Mucosa of stomach (tissue), 1 donor: ENCODE results near the gene FCRL2.

Source experiments
- H3K27me3 ChIP-seq: one replicate; pipeline ENCODE4 v1.7.0; 2013; ENCODE audit warnings: mild to moderate bottlenecking, low read length; ENCODE audit not compliant: control insufficient read depth, insufficient read depth
- H3K36me3 ChIP-seq: one replicate; pipeline ENCODE4 v1.7.0; 2013; ENCODE audit warnings: low read length; ENCODE audit not compliant: control insufficient read depth, insufficient read depth
- H3K4me1 ChIP-seq: one replicate; pipeline ENCODE4 v1.7.0; 2013; ENCODE audit warnings: mild to moderate bottlenecking, low read length; ENCODE audit not compliant: control insufficient read depth, insufficient read depth
- H3K4me3 ChIP-seq: one replicate; pipeline ENCODE4 v1.7.0; 2013; ENCODE audit warnings: low read length
- H3K9ac ChIP-seq: one replicate; pipeline ENCODE4 v1.7.0; 2013; ENCODE audit warnings: mild to moderate bottlenecking, low read length, moderate library complexity
- H3K9me3 ChIP-seq: one replicate; pipeline ENCODE4 v1.7.0; 2013; ENCODE audit warnings: mild to moderate bottlenecking, low read length, moderate library complexity; ENCODE audit not compliant: control insufficient read depth
- donor health status: Pancreatic carcinoma.

The FCRL2 gene, protein sequence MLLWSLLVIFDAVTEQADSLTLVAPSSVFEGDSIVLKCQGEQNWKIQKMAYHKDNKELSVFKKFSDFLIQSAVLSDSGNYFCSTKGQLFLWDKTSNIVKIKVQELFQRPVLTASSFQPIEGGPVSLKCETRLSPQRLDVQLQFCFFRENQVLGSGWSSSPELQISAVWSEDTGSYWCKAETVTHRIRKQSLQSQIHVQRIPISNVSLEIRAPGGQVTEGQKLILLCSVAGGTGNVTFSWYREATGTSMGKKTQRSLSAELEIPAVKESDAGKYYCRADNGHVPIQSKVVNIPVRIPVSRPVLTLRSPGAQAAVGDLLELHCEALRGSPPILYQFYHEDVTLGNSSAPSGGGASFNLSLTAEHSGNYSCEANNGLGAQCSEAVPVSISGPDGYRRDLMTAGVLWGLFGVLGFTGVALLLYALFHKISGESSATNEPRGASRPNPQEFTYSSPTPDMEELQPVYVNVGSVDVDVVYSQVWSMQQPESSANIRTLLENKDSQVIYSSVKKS

DNA sequence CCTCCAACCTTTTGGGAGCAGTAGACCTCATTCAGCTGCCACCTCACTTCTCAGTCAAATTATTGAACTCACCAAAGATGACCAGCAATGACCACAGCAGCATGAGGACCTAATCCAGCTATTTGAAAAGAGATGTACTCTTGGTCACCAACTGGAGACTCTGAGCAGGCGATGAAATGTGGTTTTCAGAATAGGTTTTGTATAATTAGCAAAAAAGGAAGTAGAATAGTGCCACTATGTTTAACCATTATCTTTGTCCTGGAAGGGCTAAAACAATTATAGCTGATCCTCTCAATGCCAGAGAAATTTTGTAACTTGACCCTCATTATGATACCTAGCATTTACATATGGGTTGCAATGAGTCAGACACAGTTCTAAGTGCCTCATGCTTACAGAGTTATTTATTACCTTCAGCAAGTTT is at the start of gene FCRL2:
FCRL2 (minus strand) TSS at position 162 of the 421 bp plus-strand sequence; CDS start at position 103, 59 bp downstream.
- Histone ChIP-seq H3K4me1 (peaks cover 14% of the 10 kb centered on the region), H3K9ac (no peak within 1 kb of the TSS), H3K4me3 (no peak within 1 kb of the TSS), H3K27me3 (no peaks in the 10 kb centered on the region), H3K36me3 (no peaks in the 10 kb centered on the region), H3K9me3 (no peaks in the 10 kb centered on the region)

DNA sequence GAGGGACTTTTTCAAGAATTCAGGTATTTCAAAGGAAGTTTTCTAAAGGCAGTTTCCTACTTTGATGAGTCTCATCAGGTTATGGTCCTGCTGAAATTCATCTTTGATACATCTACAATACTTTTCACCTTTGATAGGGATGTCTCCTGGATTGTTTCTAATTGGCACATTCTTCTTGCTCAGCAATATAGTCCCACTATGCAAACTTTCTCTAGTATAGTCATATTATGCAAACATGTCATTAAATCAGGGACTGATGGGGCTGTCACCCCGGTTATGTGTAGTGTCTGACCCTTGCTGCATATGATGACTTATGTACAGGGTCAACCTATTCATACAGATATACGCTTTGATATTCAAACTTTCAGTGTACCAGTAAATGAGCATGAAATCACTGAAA is 43.4 kb upstream of the FCRL2 start:
- Histone ChIP-seq H3K36me3 (no peaks in the 10 kb centered on the region), H3K9ac (no peak overlapping the region), H3K4me1 (no peaks in the 10 kb centered on the region), H3K9me3 (no peaks in the 10 kb centered on the region), H3K4me3 (no peak overlapping the region), H3K27me3 (no peaks in the 10 kb centered on the region)

DNA sequence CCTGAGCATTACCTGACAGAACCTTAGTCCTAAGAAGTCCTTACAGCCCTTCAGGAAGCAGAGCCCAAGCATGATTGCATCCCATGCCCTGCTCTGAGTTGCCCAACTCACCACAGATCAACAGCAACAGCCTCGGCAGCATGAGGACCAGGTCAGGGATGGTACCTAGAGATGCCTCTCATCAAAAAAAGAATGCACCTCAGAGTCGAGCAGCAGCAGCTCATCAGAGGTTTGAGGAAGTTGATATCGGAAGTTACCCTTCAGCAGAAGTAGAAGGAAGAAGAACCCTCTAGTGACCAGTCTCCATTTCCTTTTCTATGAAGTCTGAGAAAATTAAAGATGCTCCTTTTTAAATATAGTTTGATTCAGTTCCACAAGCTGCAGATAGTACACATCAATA is 43.0 kb upstream of the FCRL2 start, which contains the start of gene FCRL1:
FCRL1 (minus strand) TSS at position 225 of the 400 bp plus-strand sequence; CDS start at position 142, 83 bp downstream.
- H3K4me1 ChIP-seq, result no peaks in the 10 kb centered on the region
- no peaks in the 10 kb centered on the region for H3K36me3 ChIP-seq
- H3K4me3 ChIP-seq, result no peak within 1 kb of the TSS
- H3K9me3 ChIP-seq, result no peaks in the 10 kb centered on the region
- no peak within 1 kb of the TSS for H3K9ac ChIP-seq
- no peaks in the 10 kb centered on the region for H3K27me3 ChIP-seq

DNA sequence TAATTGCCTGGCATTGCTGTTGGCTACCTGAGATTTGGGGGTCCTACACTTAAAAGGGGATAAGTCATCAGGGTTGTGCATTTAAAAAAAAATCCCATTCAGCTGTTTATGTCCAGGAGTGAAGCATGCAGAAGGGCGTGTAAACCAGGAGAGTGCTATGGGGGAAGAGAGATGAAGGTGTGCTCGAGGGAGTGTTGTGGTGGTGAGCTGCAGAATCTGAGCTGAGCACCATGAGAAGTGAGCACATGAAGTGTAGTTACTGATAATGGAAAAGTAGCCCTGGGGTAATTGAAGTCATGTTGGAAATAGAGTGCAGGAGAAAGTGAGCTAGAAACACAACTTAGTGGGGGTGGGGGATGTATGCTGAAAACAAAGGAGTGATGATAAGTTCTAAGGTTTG is 42.3 kb upstream of the FCRL2 start:
- Histone ChIP-seq H3K4me3 (no peak overlapping the region), H3K27me3 (no peaks in the 10 kb centered on the region), H3K4me1 (no peaks in the 10 kb centered on the region), H3K36me3 (no peaks in the 10 kb centered on the region), H3K9me3 (no peaks in the 10 kb centered on the region), H3K9ac (no peak overlapping the region)

DNA sequence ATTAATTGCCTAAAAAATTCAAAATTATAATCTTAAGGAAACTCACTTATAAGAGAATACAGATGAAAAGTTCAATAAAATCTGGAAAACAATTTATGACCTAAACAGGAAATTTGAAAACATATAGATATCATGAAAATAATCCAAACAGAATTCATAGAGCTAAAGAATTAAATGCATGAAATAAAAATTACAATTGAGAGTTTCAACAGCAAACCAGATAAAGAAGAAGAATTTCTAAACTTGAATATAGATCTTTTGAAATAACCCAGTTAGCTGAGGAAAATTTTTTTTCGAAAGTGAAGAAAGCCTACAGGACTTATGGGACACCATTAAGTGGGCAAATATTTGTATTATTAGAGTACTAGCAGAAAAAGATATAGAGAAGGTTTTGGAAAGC is 36.3 kb upstream of the FCRL2 start:
- H3K4me3 ChIP-seq, result no peak overlapping the region
- H3K9ac ChIP-seq, result no peak overlapping the region
- H3K4me1 ChIP-seq, result no peaks in the 10 kb centered on the region
- H3K36me3 ChIP-seq, result no peaks in the 10 kb centered on the region
- H3K9me3 ChIP-seq, result no peaks in the 10 kb centered on the region
- no peaks in the 10 kb centered on the region for H3K27me3 ChIP-seq

DNA sequence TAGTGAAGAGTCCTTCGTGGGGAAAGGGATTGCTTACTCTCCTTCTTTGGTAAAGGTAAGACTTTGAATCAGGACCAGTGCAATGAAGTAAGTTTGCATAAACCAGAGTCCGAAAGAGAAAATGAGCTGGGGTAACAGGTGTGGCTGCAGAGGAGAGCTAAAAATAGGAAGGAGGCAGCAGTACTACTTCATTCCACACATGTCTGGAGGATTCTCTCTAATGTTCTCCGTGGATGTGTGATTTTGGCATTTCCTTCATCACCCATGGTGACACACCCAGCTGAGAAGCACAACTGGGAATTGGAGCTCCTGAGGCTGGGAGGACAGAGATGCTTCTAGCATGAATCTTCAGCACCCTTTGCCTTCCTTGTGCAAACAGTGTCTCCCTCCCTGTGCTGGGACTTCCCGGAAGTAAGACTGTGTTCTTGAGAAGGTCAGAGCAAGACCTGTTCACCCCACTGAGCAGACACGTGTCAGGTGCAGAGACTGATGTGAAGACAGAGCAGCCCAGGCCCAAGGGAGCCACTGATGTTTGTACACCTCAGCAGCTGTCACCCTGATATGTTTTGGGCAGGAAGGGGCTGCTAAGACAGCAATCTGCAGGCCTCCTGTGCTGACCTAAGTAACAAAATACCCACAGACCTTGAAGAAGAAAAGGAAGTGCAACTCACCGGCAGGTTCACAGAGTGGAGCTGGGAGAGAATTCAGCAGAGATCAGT is 29.7 kb upstream of the FCRL2 start:
- no peak overlapping the region for H3K9ac ChIP-seq
- H3K4me3 ChIP-seq, result no peak overlapping the region
- no peaks in the 10 kb centered on the region for H3K4me1 ChIP-seq
- H3K36me3 ChIP-seq, result no peaks in the 10 kb centered on the region
- no peaks in the 10 kb centered on the region for H3K27me3 ChIP-seq
- H3K9me3 ChIP-seq, result no peaks in the 10 kb centered on the region

DNA sequence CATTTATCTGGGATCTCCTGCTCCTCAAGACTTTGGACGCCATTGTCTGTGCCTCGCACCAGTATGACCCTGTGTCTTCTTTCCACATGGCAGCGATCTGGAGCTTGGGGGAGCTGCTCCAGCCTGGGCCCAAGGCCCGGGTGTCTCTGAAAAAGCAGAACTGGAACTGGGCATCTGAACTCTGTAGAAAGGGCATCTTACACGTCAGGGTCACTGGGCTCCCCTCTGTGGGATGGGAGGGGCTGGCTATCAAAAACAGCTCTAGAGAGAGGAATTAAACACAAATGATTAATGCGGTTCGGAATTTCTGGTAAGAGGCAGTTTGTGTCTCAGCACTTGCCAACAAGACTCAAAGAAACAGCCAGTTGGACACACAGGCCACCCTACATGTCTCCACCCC is 26.9 kb upstream of the FCRL2 start:
- no peaks in the 10 kb centered on the region for H3K36me3 ChIP-seq
- no peaks in the 10 kb centered on the region for H3K9me3 ChIP-seq
- H3K9ac ChIP-seq, result no peak overlapping the region
- H3K4me3 ChIP-seq, result no peak overlapping the region
- H3K4me1 ChIP-seq, result no peaks in the 10 kb centered on the region
- no peaks in the 10 kb centered on the region for H3K27me3 ChIP-seq

DNA sequence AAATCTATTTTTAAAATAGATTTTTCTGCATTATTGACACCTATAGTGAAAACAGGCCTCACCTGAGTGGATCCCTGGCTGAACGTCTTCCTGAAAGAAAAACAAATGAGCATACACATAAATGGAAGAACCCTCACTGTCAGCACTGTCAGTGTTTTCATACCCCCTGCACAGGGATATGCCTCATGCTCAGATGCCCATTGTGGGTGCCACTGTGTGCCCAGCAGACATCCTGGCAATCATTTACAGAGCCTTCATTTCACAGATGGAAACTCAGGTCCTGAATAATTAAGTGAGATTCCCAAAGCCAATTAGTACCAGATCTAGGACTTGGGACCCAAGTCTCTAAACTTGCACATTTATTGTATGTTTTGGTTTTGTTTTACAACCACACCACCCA is 23.1 kb upstream of the FCRL2 start:
- no peaks in the 10 kb centered on the region for H3K4me1 ChIP-seq
- H3K4me3 ChIP-seq, result no peak overlapping the region
- H3K27me3 ChIP-seq, result no peaks in the 10 kb centered on the region
- H3K36me3 ChIP-seq, result no peaks in the 10 kb centered on the region
- H3K9me3 ChIP-seq, result no peaks in the 10 kb centered on the region
- no peak overlapping the region for H3K9ac ChIP-seq

DNA sequence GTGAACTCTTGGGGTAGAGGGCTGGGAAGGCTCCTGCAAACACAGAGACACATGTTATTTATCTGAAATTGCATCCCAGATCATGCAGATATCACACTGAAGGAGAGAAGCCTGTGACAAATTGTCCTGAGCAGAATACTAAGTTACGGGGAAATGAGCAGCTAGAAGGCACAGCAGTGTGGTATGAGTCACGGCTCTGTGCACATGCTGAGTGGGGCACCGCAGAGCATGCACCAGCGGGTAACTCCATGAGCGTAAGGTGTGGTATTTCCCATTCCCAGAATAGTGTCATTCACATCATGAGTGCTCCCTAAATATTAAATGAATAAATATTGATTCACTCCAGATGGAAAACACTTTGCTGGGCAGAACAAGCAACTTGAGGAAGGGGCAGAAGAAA is 21.3 kb upstream of the FCRL2 start:
- Histone ChIP-seq H3K4me3 (no peak overlapping the region), H3K9ac (no peak overlapping the region), H3K36me3 (no peaks in the 10 kb centered on the region), H3K9me3 (no peaks in the 10 kb centered on the region), H3K4me1 (no peaks in the 10 kb centered on the region), H3K27me3 (no peaks in the 10 kb centered on the region)

DNA sequence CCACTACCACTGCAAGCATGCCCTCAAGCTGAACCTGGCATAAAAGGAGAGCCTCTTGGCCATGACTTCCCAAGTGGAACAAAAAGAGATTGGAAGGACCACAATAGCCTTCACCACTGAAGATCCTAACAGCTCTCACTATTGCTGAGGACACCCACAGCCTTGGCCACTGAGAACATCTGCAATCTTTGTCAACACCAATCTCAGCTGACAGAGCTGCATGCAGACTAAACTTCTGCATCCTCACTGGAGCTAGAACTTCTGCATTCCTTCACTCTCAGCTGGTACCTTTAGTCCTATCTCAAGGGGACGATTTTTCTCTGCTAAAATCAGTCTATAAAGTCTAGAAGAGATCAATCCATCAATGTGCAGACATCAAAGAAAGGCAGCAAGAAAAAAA is 8.3 kb upstream of the FCRL2 start:
- Histone ChIP-seq H3K4me1 (no peaks in the 10 kb centered on the region), H3K9me3 (no peaks in the 10 kb centered on the region), H3K4me3 (no peak overlapping the region), H3K27me3 (no peaks in the 10 kb centered on the region), H3K9ac (no peak overlapping the region), H3K36me3 (no peaks in the 10 kb centered on the region)

DNA sequence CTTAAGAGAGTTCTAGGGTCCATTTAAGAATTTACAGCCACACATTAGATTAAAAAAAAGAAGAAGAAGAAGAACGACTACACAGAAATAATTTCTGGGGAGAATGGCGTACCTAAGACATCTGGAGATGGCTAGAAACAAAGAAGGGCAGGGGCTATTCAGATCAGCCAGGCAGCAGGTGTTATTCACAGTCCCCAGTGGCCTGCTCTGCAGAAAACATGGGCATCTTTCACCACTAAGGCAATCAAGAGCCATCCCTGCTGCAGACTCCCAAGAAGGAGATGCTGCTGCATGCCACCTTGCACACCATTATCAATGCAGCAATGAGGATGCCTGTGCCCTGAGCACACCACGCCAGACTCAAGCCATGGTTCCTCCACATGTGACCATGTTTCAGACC is 7.9 kb upstream of the FCRL2 start:
- Histone ChIP-seq H3K27me3 (no peaks in the 10 kb centered on the region), H3K36me3 (no peaks in the 10 kb centered on the region), H3K4me3 (no peak overlapping the region), H3K9ac (no peak overlapping the region), H3K4me1 (no peaks in the 10 kb centered on the region), H3K9me3 (no peaks in the 10 kb centered on the region)

DNA sequence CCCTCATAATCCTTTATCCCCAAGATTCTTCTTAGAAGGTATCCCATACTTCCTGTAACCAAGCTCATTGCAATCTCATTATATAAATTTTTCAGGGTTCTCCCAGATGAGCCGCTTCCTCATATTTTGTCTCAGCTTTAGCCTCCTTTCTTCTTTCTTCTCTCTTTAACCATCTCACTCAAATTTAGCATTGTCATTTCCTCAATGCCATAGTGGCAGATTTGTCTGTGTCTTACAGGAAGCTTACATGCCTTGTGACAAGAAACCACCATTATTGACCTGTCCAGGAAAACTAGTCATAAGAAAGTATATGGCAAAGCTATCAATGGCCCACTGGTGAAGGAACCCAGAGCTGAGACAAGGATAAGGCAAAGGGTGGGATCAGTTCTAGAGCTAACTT is 6.0 kb upstream of the FCRL2 start:
- no peak overlapping the region for H3K4me3 ChIP-seq
- no peaks in the 10 kb centered on the region for H3K9me3 ChIP-seq
- no peak overlapping the region for H3K9ac ChIP-seq
- no peaks in the 10 kb centered on the region for H3K36me3 ChIP-seq
- H3K27me3 ChIP-seq, result no peaks in the 10 kb centered on the region
- H3K4me1 ChIP-seq, result no peaks in the 10 kb centered on the region
